ENCODE results near the gene USP25.

DNA sequence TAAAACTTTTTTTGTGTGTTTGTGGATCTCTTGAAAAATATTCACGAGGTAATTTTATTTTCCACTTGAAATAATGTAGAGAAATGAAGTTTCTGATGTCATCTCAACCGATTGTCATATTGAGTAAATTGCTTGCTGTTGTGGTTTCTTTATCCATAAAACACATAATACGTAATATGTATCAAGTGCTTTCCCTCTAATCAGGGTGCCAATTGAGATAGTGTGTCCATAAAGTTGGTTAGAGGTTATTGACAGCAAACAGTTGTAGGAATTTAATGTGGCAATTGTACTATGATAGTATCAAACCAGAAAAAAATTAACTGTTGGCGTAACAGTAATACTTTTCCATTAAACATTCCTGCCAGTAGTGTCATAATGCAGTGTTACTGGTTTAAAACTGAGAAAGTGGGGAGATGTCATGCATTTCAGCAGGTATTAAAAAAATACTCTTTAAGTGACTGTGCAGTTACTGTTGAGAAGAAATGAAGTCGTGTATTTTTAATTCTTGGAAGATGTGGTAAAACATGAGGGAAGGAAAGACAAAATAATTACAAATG, 38.3 kb downstream of the USP25 start:
- TF ChIP-seq, protein P1, sequence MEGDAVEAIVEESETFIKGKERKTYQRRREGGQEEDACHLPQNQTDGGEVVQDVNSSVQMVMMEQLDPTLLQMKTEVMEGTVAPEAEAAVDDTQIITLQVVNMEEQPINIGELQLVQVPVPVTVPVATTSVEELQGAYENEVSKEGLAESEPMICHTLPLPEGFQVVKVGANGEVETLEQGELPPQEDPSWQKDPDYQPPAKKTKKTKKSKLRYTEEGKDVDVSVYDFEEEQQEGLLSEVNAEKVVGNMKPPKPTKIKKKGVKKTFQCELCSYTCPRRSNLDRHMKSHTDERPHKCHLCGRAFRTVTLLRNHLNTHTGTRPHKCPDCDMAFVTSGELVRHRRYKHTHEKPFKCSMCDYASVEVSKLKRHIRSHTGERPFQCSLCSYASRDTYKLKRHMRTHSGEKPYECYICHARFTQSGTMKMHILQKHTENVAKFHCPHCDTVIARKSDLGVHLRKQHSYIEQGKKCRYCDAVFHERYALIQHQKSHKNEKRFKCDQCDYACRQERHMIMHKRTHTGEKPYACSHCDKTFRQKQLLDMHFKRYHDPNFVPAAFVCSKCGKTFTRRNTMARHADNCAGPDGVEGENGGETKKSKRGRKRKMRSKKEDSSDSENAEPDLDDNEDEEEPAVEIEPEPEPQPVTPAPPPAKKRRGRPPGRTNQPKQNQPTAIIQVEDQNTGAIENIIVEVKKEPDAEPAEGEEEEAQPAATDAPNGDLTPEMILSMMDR (IDR thresholded peaks at IDR 0.05) = no peak
- no peak for TF ChIP-seq ZFX (IDR thresholded peaks at IDR 0.05; ENCODE audit: borderline replicate concordance)

All from 22Rv1 (cell line).